Esophagus muscularis mucosa (tissue), 3 donors: ENCODE results near the gene TMEM61.

Experiments
- CTCF ChIP-seq, 3 experiments: fragments of 200-600 bp in 2 of 3; fragments of 450-650 bp in 1 of 3; sonication (generic) in 2 of 3; IDR thresholded peaks; one replicate each; pipeline ENCODE4 v1.5.1; 2017 to 2019; ENCODE audit warnings: antibody characterized with exemption in 3 of 3, mild to moderate bottlenecking in 2 of 3, moderate library complexity in 1 of 3
- POLR2AphosphoS5 ChIP-seq, 2 donors: sonication (generic); formaldehyde crosslinking; IDR thresholded peaks; one replicate each; pipeline ENCODE4 v1.6.1; 2017; ENCODE audit warnings: antibody characterized with exemption in 2 of 2

- TF ChIP-seq CTCF (IDR thresholded peaks at IDR 0.05) = no peak
- no peak for TF ChIP-seq POLR2AphosphoS5 (IDR thresholded peaks at IDR 0.05)
Measured at GRCh38 chr1:54942976-54943375, 37.5 kb upstream of the TMEM61 start.
